Activated naive CD4-positive, alpha-beta T cell (primary cell): ENCODE measurements around the gene JAML.

Experiments
- DNase-seq, 4 experiments: peaks; one replicate each; lab custom pipeline; 2025; lab: John Stamatoyannopoulos, UW

Gene JAML

GRCh38 chr11:118224511-118225188, at the start of gene JAML:
Gene JAML (minus strand): TSS chr11:118225011. CDS start chr11:118214866, 10,145 bp downstream.
- DNase-seq: peak; percentile 11 to 46 (median 32)

GRCh38 chr11:118274186-118274585, 49.4 kb upstream of the JAML start:
- no peak for DNase-seq

GRCh38 chr11:118272001-118272400, 47.2 kb upstream of the JAML start:
- no peak for DNase-seq

- no peak for DNase-seq
Measured at GRCh38 chr11:118267486-118267885, 42.7 kb upstream of the JAML start.

- DNase-seq: no peak
Measured at GRCh38 chr11:118265954-118266353, 41.1 kb upstream of the JAML start.

- DNase-seq: no peak
Measured at GRCh38 chr11:118264569-118265465, 40.0 kb upstream of the JAML start.

GRCh38 chr11:118263695-118264568, 39.1 kb upstream of the JAML start, which contains the start of gene MPZL2:
Gene MPZL2 (minus strand): TSS chr11:118264297. CDS start chr11:118264153, 144 bp downstream.
- no peak for DNase-seq

- DNase-seq: no peak
Measured at GRCh38 chr11:118263112-118263511, 38.3 kb upstream of the JAML start.

GRCh38 chr11:118260353-118260752, 35.5 kb upstream of the JAML start:
- no peak for DNase-seq

GRCh38 chr11:118259138-118259537, 34.3 kb upstream of the JAML start:
- no peak for DNase-seq

- DNase-seq: no peak
Measured at GRCh38 chr11:118258410-118258809, 33.6 kb upstream of the JAML start.

GRCh38 chr11:118252688-118253087, 27.9 kb upstream of the JAML start:
- no peak for DNase-seq

GRCh38 chr11:118251858-118252652, 27.2 kb upstream of the JAML start, which contains the start of gene MPZL3:
Gene MPZL3 (minus strand): TSS chr11:118252365. CDS start chr11:118252294, 71 bp downstream.
- DNase-seq: peak; percentile 40 to 61 (median 52)

GRCh38 chr11:118247041-118247440, 22.2 kb upstream of the JAML start:
- no peak for DNase-seq

GRCh38 chr11:118245936-118246562, 21.2 kb upstream of the JAML start:
- DNase-seq: no peak

GRCh38 chr11:118243993-118244762, 19.4 kb upstream of the JAML start:
- no peak for DNase-seq

GRCh38 chr11:118243161-118243560, 18.4 kb upstream of the JAML start:
- no peak for DNase-seq

- DNase-seq: no peak
Measured at GRCh38 chr11:118241764-118242098, 16.9 kb upstream of the JAML start.

- DNase-seq: peak in 1 of 4 experiments; percentile 8
Measured at GRCh38 chr11:118240999-118241763, 16.4 kb upstream of the JAML start.
